COLO829 (cell line): ENCODE results near the gene UBA6.
"Not testable (repeated sequence)": the region's sequence is repeated elsewhere in the genome, so short reads cannot be mapped to it uniquely, and the experiment has no call there.

ENCODE experiments used
- DNase-seq: peaks from one replicate; pipeline ENCODE4 v3.0.0; 2012; ENCODE audit warnings: low spot score

UBA6 gene

GRCh38 chr4:67660418-67660817 is 40.5 kb downstream of the UBA6 start:
- no peak for DNase-seq

- no peak for DNase-seq
Measured at GRCh38 chr4:67659065-67659464, 41.9 kb downstream of the UBA6 start.

DNA sequence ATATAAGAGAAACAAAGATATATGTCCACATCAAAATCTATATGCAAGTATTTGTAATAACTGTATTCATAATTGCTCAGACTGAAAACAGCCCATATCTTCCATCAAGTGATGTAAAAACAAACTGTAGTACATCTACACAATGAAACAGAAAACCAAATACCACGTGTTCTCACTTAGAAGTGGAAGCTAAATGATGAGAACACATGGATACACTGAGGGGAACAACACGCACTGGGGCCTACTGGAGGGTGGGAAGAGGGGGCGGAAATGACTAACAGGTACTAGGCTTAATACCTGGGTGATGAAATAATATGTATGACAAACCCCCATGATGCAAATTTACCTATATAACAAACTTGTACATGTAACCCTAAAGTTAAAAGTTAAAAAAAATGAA is 42.7 kb downstream of the UBA6 start:
- no peak for DNase-seq

DNA sequence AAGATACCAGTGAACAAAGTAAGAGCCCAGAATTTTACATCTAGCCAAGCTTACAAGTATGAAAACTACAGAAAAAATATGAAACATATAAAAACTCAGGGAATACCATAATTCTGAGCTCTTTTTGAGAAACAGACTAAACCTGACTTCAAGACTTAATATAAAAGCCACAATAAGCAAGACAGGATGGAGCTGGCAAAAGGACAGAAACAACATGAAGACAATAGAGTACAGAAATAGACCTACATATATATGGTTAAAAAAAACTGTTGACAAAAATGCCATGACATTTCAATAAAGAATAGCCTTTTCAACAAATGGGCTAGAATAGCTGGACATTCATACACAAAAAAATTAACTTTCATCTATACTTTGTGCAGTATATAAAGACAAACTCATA is 49.4 kb downstream of the UBA6 start:
- DNase-seq, result no peak

DNA sequence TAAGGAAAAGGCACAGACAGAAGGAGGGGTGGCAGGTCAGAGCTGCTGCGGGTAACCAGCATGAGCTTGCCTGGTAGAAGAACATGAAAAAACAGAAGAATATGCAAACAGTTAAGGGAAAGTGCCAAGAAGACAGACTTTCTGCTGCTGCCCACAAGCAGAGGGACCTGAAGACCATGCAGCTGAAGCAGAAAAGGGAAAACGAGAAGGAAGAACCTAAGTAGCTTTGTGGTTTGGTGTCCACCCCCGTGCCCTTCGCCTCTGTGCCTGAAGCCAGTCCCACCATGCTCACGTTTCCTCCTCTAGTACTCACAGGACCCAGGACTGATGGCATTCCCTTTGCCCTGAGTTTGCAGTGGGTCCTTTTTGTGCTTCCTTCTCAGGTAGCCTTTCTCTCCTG is 62.8 kb downstream of the UBA6 start:
- no peak for DNase-seq

DNA sequence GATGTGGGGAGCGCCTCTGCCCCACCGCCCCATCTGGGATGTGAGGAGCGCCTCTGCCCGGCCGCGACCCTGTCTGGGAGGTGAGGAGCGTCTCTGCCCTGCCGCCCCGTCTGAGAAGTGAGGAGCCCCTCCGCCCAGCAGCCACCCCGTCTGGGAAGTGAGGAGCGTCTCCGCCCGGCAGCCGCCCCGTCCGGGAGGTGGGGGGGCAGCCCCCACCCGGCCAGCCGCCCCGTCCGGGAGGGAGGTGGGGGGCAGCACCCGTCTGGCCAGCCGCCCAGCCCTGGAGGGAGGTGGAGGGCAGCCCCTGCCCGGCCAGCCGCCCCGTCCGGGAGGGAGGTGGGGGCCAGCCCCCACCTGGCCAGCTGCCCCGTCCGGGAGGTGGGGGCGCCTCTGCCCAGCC is 64.0 kb downstream of the UBA6 start:
- DNase-seq, result not testable (repeated sequence)

- no peak for DNase-seq
Measured at GRCh38 chr4:67635331-67635730, 65.6 kb downstream of the UBA6 start.

- DNase-seq, result no peak
Measured at GRCh38 chr4:67634741-67635140, 66.2 kb downstream of the UBA6 start.

DNA sequence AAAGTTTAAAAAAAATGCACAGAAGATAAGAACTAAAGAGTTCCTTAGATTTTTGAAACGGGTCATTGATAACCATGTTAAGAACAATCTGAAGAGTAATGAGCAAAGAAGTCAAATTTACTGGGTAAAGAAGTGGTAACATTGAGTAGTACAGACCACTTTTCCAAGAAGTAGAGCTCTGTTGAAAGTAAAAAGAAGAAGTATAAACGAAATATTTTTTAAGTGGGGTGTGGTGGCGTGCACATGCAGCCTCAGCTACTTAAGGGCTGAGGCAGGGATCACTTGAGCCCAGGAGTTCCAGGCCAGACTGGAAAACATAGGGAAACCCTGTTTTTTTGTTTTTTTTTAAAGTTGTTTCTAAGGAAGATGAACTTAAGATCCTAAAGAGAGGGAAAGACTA is 68.5 kb downstream of the UBA6 start:
- no peak for DNase-seq

- DNase-seq, result no peak
Measured at GRCh38 chr4:67624939-67625338, 76.0 kb downstream of the UBA6 start.

GRCh38 chr4:67616478-67616877 is 84.5 kb downstream of the UBA6 start:
- no peak for DNase-seq

DNA sequence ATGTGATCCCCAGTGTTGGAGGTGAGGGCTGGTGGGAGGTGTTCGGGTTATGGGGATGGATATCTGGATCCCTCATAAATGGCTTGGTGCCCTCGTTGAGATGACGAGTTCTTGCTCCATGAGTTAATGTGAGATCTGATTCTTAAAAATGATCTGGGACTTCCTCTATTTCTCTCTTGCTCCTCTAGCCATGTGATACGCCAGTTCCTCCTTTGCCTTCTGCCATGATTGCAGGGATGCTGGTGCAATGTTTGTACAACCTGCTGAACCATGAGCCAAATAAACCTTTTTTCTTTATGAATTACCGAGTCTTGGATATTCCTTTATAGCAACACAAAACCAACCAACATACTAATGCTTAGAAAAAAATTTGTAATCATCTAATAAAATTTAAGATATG is 85.8 kb downstream of the UBA6 start:
- DNase-seq, result no peak

GRCh38 chr4:67614186-67614585 is 86.8 kb downstream of the UBA6 start:
- DNase-seq, result no peak

DNA sequence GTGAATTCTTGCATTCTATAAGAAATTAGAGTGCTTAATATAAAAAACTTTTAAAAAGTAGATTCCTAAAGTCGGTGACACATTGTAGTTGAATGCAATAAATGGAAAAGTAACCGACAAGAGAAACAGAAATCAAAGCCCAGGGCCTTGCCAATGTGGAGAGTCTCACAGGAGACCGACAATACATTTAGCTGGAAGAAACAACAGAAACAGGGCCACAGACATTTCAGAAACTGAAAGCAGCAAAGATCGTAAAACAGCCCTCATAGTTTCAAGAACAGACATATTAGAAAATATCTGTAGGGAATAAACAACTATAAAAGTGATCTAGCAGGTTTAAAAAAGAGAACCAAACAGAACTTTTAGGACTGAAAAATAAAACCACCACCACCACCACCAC is 92.9 kb downstream of the UBA6 start:
- no peak for DNase-seq

- no peak for DNase-seq
Measured at GRCh38 chr4:67604749-67605148, 96.2 kb downstream of the UBA6 start.

- no peak for DNase-seq
Measured at GRCh38 chr4:67604029-67604381, 97.0 kb downstream of the UBA6 start.

- DNase-seq, result no peak
Measured at GRCh38 chr4:67603310-67604028, 97.5 kb downstream of the UBA6 start.

GRCh38 chr4:67593741-67594175 is 107.2 kb downstream of the UBA6 start:
- DNase-seq, result no peak

GRCh38 chr4:67587156-67587555 is 113.8 kb downstream of the UBA6 start:
- no peak for DNase-seq

DNA sequence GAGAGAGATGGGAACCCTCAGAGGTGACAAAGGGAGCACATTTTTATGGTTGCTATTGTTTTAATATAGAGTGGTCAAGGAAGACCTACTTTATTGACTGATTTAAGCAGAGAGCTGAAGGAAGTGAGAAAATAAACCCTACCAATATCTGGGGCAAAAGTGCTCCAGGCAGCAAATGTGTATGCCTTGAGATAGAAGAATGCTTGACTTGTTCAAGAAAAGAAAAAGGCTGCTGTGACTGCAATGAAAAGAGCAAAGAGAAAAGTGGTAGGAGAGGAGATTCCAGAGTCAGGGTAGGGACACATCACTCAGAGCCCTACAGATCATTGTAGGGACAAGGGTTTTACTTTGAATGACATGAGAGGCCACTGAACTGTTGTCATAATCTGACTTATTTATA is 116.5 kb downstream of the UBA6 start:
- DNase-seq, result peak; percentile 50

- no peak for DNase-seq
Measured at GRCh38 chr4:67581913-67582312, 119.0 kb downstream of the UBA6 start.

GRCh38 chr4:67581208-67581857 is 119.6 kb downstream of the UBA6 start:
- DNase-seq, result no peak

- no peak for DNase-seq
Measured at GRCh38 chr4:67580577-67580976, 120.4 kb downstream of the UBA6 start.

- no peak for DNase-seq
Measured at GRCh38 chr4:67576538-67576937, 124.4 kb downstream of the UBA6 start.
